WTC11 (cell line): ENCODE data around the gene DKC1. TPM values are rescaled to one million over a fixed set of nuclear protein-coding genes. Genes with fewer than 3 reads are reported as not detected.
"Not testable (repeated sequence)": the region's sequence is repeated elsewhere in the genome, so short reads cannot be mapped to it uniquely, and the experiment has no call there.

Experiments
- ATAC-seq: fragments of 200-7000 bp; cut with Tn5 transposase; 2 replicates; pipeline ENCODE4 v1.10.0; 2021; ENCODE audit warnings: mild to moderate bottlenecking, moderate library complexity
- CTCF ChIA-PET: fragments of 300-600 bp; sonication (Branson Sonifier 250); formaldehyde crosslinking; loops from one replicate; lab custom pipeline; 2021; ENCODE audit warnings: antibody characterized with exemption; lab: Charles Lee
- POLR2A ChIA-PET: fragments of 350-600 bp; sonication (Branson Sonifier 250); formaldehyde crosslinking; loops from one replicate; lab custom pipeline; 2021; ENCODE audit warnings: antibody characterized with exemption; lab: Charles Lee
- DNase-seq: peaks from one replicate; pipeline ENCODE4 v3.0.0; 2021; ENCODE audit warnings: low spot score
- H3K27ac Mint-ChIP-seq: 2 replicates; pipeline ENCODE4 v1.8.0; 2021; ENCODE audit warnings: mixed read lengths
- H3K27me3 Mint-ChIP-seq: 2 replicates; pipeline ENCODE4 v1.8.0; 2021; ENCODE audit warnings: low read depth, mild to moderate bottlenecking, moderate library complexity, mixed read lengths
- H3K36me3 Mint-ChIP-seq: 2 replicates; pipeline ENCODE4 v1.8.0; 2021; ENCODE audit warnings: mixed read lengths
- H3K4me1 Mint-ChIP-seq: 2 replicates; pipeline ENCODE4 v1.8.0; 2022; ENCODE audit warnings: mixed read lengths
- H3K4me3 Mint-ChIP-seq: 2 replicates; pipeline ENCODE4 v1.8.0; 2021; ENCODE audit warnings: mild to moderate bottlenecking, moderate library complexity, mixed read lengths
- H3K9me3 Mint-ChIP-seq: 2 replicates; pipeline ENCODE4 v1.8.0; 2021; ENCODE audit warnings: mixed read lengths
- AR ChIP-seq: fragments of 250-450 bp; sonication (Bioruptor Pico); IDR thresholded peaks from 2 replicates; pipeline ENCODE4 v1.9.0; 2021; ENCODE audit warnings: mild to moderate bottlenecking
- ATF6 ChIP-seq: sonication (generic); formaldehyde crosslinking; IDR thresholded peaks from 2 replicates; pipeline ENCODE4 v1.8.1; 2023; ENCODE audit warnings: mild to moderate bottlenecking, missing genetic modification reagents
- CREM ChIP-seq: sonication (generic); formaldehyde crosslinking; IDR thresholded peaks from 2 replicates; pipeline ENCODE4 v1.8.1; 2022; ENCODE audit warnings: mild to moderate bottlenecking, missing genetic modification reagents, moderate library complexity
- GABPB1 ChIP-seq: sonication (generic); formaldehyde crosslinking; IDR thresholded peaks from 2 replicates; pipeline ENCODE4 v1.8.1; 2023; ENCODE audit warnings: mild to moderate bottlenecking, missing genetic modification reagents
- GTF2I ChIP-seq: fragments of 250-450 bp; sonication (Bioruptor Pico); conservative IDR thresholded peaks from 2 replicates; pipeline ENCODE4 v1.4.0; 2021; ENCODE audit warnings: mild to moderate bottlenecking
- KAT7 ChIP-seq: sonication (generic); formaldehyde crosslinking; IDR thresholded peaks from 2 replicates; pipeline ENCODE4 v1.8.1; 2023; ENCODE audit warnings: missing genetic modification reagents, mild to moderate bottlenecking, borderline replicate concordance
- NR1H2 ChIP-seq: sonication (generic); formaldehyde crosslinking; IDR thresholded peaks from 2 replicates; pipeline ENCODE4 v1.9.0; 2021; ENCODE audit warnings: mild to moderate bottlenecking, moderate library complexity, missing genetic modification reagents
- NR3C1 ChIP-seq: sonication (generic); formaldehyde crosslinking; conservative IDR thresholded peaks from 2 replicates; pipeline ENCODE4 v1.8.1; 2023; ENCODE audit warnings: low read depth, mild to moderate bottlenecking, missing genetic modification reagents
- RELA ChIP-seq: sonication (generic); formaldehyde crosslinking; IDR thresholded peaks from 2 replicates; pipeline ENCODE4 v1.8.1; 2022; ENCODE audit warnings: missing genetic modification reagents, mild to moderate bottlenecking, borderline replicate concordance
- RORB ChIP-seq: fragments of 250-450 bp; sonication (Bioruptor Pico); IDR thresholded peaks from 2 replicates; pipeline ENCODE4 v1.9.0; 2021; ENCODE audit warnings: mild to moderate bottlenecking
- SMAD3 ChIP-seq: sonication (generic); formaldehyde crosslinking; IDR thresholded peaks from 2 replicates; pipeline ENCODE4 v1.8.0; 2022; ENCODE audit warnings: missing genetic modification reagents, mild to moderate bottlenecking, borderline replicate concordance
- TP53 ChIP-seq: sonication (generic); formaldehyde crosslinking; IDR thresholded peaks from 2 replicates; pipeline ENCODE4 v1.8.1; 2023; ENCODE audit warnings: mild to moderate bottlenecking, missing genetic modification reagents
- ZBTB43 ChIP-seq: sonication (generic); formaldehyde crosslinking; IDR thresholded peaks from 2 replicates; pipeline ENCODE4 v1.8.1; 2023; ENCODE audit warnings: mild to moderate bottlenecking, missing genetic modification reagents
- ZNF263 ChIP-seq: sonication (generic); formaldehyde crosslinking; IDR thresholded peaks from 2 replicates; pipeline ENCODE4 v1.8.1; 2022; ENCODE audit warnings: low read depth, mild to moderate bottlenecking, moderate library complexity, missing genetic modification reagents
- ZNF281 ChIP-seq: sonication (generic); formaldehyde crosslinking; IDR thresholded peaks from 2 replicates; pipeline ENCODE4 v1.8.0; 2023; ENCODE audit warnings: mild to moderate bottlenecking, missing genetic modification reagents
- ZNF317 ChIP-seq: sonication (generic); formaldehyde crosslinking; IDR thresholded peaks from 2 replicates; pipeline ENCODE4 v1.8.1; 2023; ENCODE audit warnings: low read depth, mild to moderate bottlenecking, moderate library complexity, missing genetic modification reagents, borderline replicate concordance
- ZNF416 ChIP-seq: fragments of 250-450 bp; sonication (Bioruptor Pico); IDR thresholded peaks from 2 replicates; pipeline ENCODE4 v1.9.0; 2021; ENCODE audit warnings: mild to moderate bottlenecking, inconsistent platforms
- ZNF423 ChIP-seq: fragments of 250-450 bp; sonication (Bioruptor Pico); IDR thresholded peaks from 2 replicates; pipeline ENCODE4 v2.1.2; 2022; ENCODE audit warnings: mild to moderate bottlenecking, moderate library complexity
- total RNA-seq: library from RNA; stranded (reverse); gene quantifications from 3 replicates; pipeline ENCODE4 v1.2.3, GENCODE V29; 2021
- TF ChIP-seq, protein P1 (sequence below): fragments of 250-450 bp; sonication (Bioruptor Pico); IDR thresholded peaks from 2 replicates; pipeline ENCODE4 v2.1.2; 2022; ENCODE audit warnings: mild to moderate bottlenecking, moderate library complexity
- TF ChIP-seq, protein P2 (sequence below): sonication (generic); formaldehyde crosslinking; IDR thresholded peaks from 2 replicates; pipeline ENCODE4 v1.8.0; 2022; ENCODE audit warnings: mild to moderate bottlenecking, missing genetic modification reagents

DKC1 gene
- total RNA-seq, 1 experiment from 2014 or later, result 123 TPM

GRCh38 chrX:154815274-154815818 lies 52.7 kb downstream of the DKC1 start:
- DNase-seq (no peak), ATAC-seq (no peak)
- CTCF ChIA-PET, result no interaction called here
- Mint-ChIP-seq H3K27me3 (no peaks in the 10 kb centered on the region), H3K9me3 (peaks cover 8% of the 10 kb centered on the region), H3K27ac (no peak overlapping the region), H3K4me3 (no peak overlapping the region), H3K4me1 (peaks cover 38% of the 10 kb centered on the region), H3K36me3 (peaks cover 10% of the 10 kb centered on the region)
- TF ChIP-seq RORB (CRISPR knock-in tag) (no peak), AR (CRISPR knock-in tag) (no peak), GABPB1 (CRISPR knock-in tag) (no peak), ZNF263 (CRISPR knock-in tag) (no peak), ZBTB43 (CRISPR knock-in tag) (no peak), ZNF416 (CRISPR knock-in tag) (no peak), ATF6 (CRISPR knock-in tag) (no peak), SMAD3 (no peak), NR3C1 (CRISPR knock-in tag) (no peak), CREM (no peak), ZNF281 (CRISPR knock-in tag) (no peak), KAT7 (CRISPR knock-in tag) (no peak), RELA (CRISPR knock-in tag) (no peak), ZNF317 (no peak), ZNF423 (no peak), NR1H2 (CRISPR knock-in tag) (no peak), GTF2I (CRISPR knock-in tag) (no peak), TP53 (CRISPR knock-in tag) (no peak)
- TF ChIP-seq, protein P1, sequence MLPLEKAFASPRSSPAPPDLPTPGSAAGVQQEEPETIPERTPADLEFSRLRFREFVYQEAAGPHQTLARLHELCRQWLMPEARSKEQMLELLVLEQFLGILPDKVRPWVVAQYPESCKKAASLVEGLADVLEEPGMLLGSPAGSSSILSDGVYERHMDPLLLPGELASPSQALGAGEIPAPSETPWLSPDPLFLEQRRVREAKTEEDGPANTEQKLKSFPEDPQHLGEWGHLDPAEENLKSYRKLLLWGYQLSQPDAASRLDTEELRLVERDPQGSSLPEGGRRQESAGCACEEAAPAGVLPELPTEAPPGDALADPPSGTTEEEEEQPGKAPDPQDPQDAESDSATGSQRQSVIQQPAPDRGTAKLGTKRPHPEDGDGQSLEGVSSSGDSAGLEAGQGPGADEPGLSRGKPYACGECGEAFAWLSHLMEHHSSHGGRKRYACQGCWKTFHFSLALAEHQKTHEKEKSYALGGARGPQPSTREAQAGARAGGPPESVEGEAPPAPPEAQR, result no peak
- TF ChIP-seq, protein P2, sequence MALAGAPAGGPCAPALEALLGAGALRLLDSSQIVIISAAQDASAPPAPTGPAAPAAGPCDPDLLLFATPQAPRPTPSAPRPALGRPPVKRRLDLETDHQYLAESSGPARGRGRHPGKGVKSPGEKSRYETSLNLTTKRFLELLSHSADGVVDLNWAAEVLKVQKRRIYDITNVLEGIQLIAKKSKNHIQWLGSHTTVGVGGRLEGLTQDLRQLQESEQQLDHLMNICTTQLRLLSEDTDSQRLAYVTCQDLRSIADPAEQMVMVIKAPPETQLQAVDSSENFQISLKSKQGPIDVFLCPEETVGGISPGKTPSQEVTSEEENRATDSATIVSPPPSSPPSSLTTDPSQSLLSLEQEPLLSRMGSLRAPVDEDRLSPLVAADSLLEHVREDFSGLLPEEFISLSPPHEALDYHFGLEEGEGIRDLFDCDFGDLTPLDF, result no peak
- POLR2A ChIA-PET, result no interaction called here

DNA sequence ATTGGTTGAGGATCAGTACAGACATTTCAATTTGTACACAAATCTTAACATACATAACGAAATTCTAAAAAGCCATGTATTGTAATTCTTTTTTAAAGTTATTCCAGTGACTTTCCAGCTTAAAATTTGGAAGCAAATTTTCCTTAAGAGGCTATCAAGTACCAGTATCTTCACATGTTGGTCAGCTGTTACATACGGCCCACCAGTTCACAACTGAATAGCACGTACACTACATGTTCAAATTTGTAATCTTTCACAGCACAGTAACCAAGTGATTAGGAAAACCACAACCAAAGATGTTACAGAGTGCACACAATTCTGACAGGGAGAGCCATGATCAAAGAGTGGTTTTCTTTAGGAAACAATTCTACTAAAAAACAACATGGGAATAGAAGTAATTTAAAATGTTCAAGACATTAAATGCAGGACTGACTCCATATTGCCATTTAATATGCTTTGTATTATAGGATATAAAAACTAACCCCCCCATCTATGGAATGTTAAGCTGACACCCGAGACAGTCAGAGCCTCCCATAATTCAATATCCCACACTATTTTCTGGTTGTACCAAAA lies 53.7 kb downstream of the DKC1 start:
- H3K4me3 Mint-ChIP-seq, DNase-seq, CTCF ChIA-PET, H3K9me3 Mint-ChIP-seq, H3K27ac Mint-ChIP-seq, ATAC-seq, H3K27me3 Mint-ChIP-seq, H3K36me3 Mint-ChIP-seq, POLR2A ChIA-PET: not testable (repeated sequence)
- H3K4me1 Mint-ChIP-seq, result peaks cover 49% of the 10 kb centered on the region

DNA sequence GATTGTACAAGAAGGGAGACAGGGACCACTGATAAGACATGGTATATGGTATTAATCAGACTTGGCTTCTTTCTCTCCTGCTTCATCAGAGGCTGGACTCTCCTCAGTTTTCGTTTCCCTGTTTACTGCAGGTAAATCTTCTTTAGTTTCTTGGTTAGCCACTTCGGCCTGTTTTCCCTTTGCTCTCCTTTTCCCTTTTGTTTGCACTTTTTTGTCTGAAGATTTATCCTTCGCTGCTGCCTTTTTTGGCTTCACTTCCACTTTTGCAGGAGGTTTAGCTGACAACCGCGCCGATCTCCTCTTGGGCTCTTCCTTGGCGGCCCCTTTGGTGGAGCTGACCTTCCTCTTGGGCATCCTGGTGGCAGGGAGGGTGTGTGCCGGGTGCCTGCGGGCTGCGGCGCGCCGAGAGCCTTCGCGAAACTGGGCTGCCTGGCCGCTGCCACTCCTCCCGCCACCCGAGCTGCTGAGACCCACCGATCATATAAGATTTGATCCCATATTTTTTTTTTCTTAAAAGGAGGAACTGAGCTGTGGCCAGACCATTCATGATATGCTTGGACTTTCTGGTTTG lies 54.5 kb downstream of the DKC1 start:
- POLR2A ChIA-PET, H3K36me3 Mint-ChIP-seq, H3K27ac Mint-ChIP-seq, H3K27me3 Mint-ChIP-seq, H3K4me3 Mint-ChIP-seq, H3K9me3 Mint-ChIP-seq, CTCF ChIA-PET, DNase-seq, ATAC-seq: not testable (repeated sequence)
- H3K4me1 Mint-ChIP-seq, result peaks cover 55% of the 10 kb centered on the region
